OCI-LY3 (cell line): ENCODE results near the gene PIGL.

Experiments
- H2AFZ ChIP-seq: fragments of 200-600, 300-600 bp; shearing (Covaris generic); 2 replicates; pipeline ENCODE4 v1.6.0; 2014; ENCODE audit warnings: antibody characterized with exemption, low read depth, low read length
- H3K27ac ChIP-seq: fragments of 200-600, 300-600 bp; sonication (generic); 2 replicates; pipeline ENCODE4 v1.5.1; 2014; ENCODE audit warnings: mild to moderate bottlenecking, low read length, moderate library complexity, mixed read lengths
- H3K27me3 ChIP-seq: fragments of 200-600, 300-600 bp; sonication (generic); 2 replicates; pipeline ENCODE4 v1.6.1; 2014; ENCODE audit warnings: low read depth, low read length, mixed read lengths
- H3K36me3 ChIP-seq: fragments of 200-600, 300-600 bp; sonication (generic); replicated peaks from 2 replicates; pipeline ENCODE3; 2014; ENCODE audit warnings: low read depth, low read length, mixed read lengths
- H3K4me1 ChIP-seq: fragments of 300-600, 200-600 bp; sonication (generic); 2 replicates; pipeline ENCODE4 v1.6.1; 2014; ENCODE audit warnings: low read length, mixed read lengths
- H3K4me2 ChIP-seq: fragments of 200-600, 300-600 bp; sonication (generic); 2 replicates; pipeline ENCODE4 v1.6.1; 2014; ENCODE audit warnings: low read length, mixed read lengths
- H3K4me3 ChIP-seq: fragments of 300-600, 200-600 bp; sonication (generic); 2 replicates; pipeline ENCODE4 v1.5.1; 2014; ENCODE audit warnings: antibody characterized with exemption, mild to moderate bottlenecking, low read length, moderate library complexity
- H3K79me2 ChIP-seq: fragments of 300-600, 200-600 bp; shearing (Covaris generic); 2 replicates; pipeline ENCODE4 v1.6.1; 2014; ENCODE audit warnings: mild to moderate bottlenecking, low read length, mixed read lengths
- H3K9ac ChIP-seq: fragments of 300-600, 200-600 bp; shearing (Covaris generic); 2 replicates; pipeline ENCODE4 v1.6.0; 2014; ENCODE audit warnings: mild to moderate bottlenecking, low read length, moderate library complexity
- H3K9me3 ChIP-seq: fragments of 200-600, 300-600 bp; shearing (Covaris generic); 2 replicates; pipeline ENCODE4 v1.6.1; 2014; ENCODE audit warnings: low read length, mixed read lengths; ENCODE audit not compliant: insufficient read depth
- H4K20me1 ChIP-seq: fragments of 200-600, 300-600 bp; sonication (generic); 2 replicates; pipeline ENCODE4 v1.6.1; 2016; ENCODE audit warnings: low read length, mixed read lengths; ENCODE audit not compliant: insufficient read depth
- CTCF ChIP-seq: fragments of 200-600, 300-600 bp; sonication (generic); IDR thresholded peaks from 2 replicates; pipeline ENCODE4 v1.5.1; 2014; ENCODE audit warnings: antibody characterized with exemption, low read length, low read depth
- EZH2phosphoT487 ChIP-seq: fragments of 200-600 bp; shearing (Covaris generic); IDR thresholded peaks from 2 replicates; pipeline ENCODE4 v1.6.1; 2018; ENCODE audit warnings: antibody characterized with exemption, mixed run types, low read depth

The PIGL gene

GRCh38 chr17:16329519-16330271 lies 112.7 kb downstream of the PIGL start:
- Histone ChIP-seq H4K20me1 (no peaks in the 10 kb centered on the region), H3K9ac (no peak overlapping the region), H3K27ac (peak overlapping the region; percentile 6; the same call in 1 of the 2 replicates), H2AFZ (no peak overlapping the region), H3K4me3 (peak overlapping the region; percentile 41), H3K4me1 (peaks cover 21% of the 10 kb centered on the region), H3K36me3 (no peaks in the 10 kb centered on the region), H3K9me3 (no peaks in the 10 kb centered on the region), H3K79me2 (no peaks in the 10 kb centered on the region), H3K27me3 (no peaks in the 10 kb centered on the region), H3K4me2 (peak overlapping the region; percentile 67)
- TF ChIP-seq EZH2phosphoT487 (no peak), CTCF (no peak)

GRCh38 chr17:16338391-16338790 lies 121.4 kb downstream of the PIGL start:
- TF ChIP-seq CTCF = no peak
- TF ChIP-seq EZH2phosphoT487 = no peak
- Histone ChIP-seq H3K9ac (no peak overlapping the region), H3K4me1 (peaks cover 4% of the 10 kb centered on the region; the same call in 1 of the 2 replicates), H3K9me3 (no peaks in the 10 kb centered on the region), H4K20me1 (no peaks in the 10 kb centered on the region), H3K27ac (no peak overlapping the region), H2AFZ (no peak overlapping the region), H3K27me3 (no peaks in the 10 kb centered on the region), H3K36me3 (no peaks in the 10 kb centered on the region), H3K4me3 (no peak overlapping the region), H3K4me2 (no peak overlapping the region), H3K79me2 (no peaks in the 10 kb centered on the region)

- Histone ChIP-seq H4K20me1 (no peaks in the 10 kb centered on the region), H3K9ac (no peak overlapping the region), H3K79me2 (no peaks in the 10 kb centered on the region), H3K9me3 (no peaks in the 10 kb centered on the region), H3K4me1 (no peaks in the 10 kb centered on the region), H3K27ac (no peak overlapping the region), H3K36me3 (peaks cover 2% of the 10 kb centered on the region), H3K4me3 (no peak overlapping the region), H3K4me2 (no peak overlapping the region), H2AFZ (no peak overlapping the region), H3K27me3 (no peaks in the 10 kb centered on the region)
- TF ChIP-seq EZH2phosphoT487 (no peak), CTCF (no peak)
Observed at GRCh38 chr17:16339402-16339801, 122.4 kb downstream of the PIGL start.

GRCh38 chr17:16339959-16340358 lies 122.9 kb downstream of the PIGL start:
- Histone ChIP-seq H3K27me3 (no peaks in the 10 kb centered on the region), H2AFZ (no peak overlapping the region), H4K20me1 (no peaks in the 10 kb centered on the region), H3K79me2 (no peaks in the 10 kb centered on the region), H3K9me3 (no peaks in the 10 kb centered on the region), H3K4me1 (no peaks in the 10 kb centered on the region), H3K4me2 (no peak overlapping the region), H3K4me3 (no peak overlapping the region), H3K9ac (no peak overlapping the region), H3K36me3 (peaks cover 2% of the 10 kb centered on the region), H3K27ac (no peak overlapping the region)
- no peak for TF ChIP-seq EZH2phosphoT487
- no peak for TF ChIP-seq CTCF
